HepG2 (cell line): Measurements from ENCODE around the gene TMEM134. TPM values are rescaled to one million over a fixed set of nuclear protein-coding genes. Genes with fewer than 3 reads are reported as not detected.
"Not testable (repeated sequence)": the region's sequence is repeated elsewhere in the genome, so short reads cannot be mapped to it uniquely, and the experiment has no call there.

Experiments
- ATAC-seq: fragments of 200-7000 bp; cut with Tn5 transposase; 3 replicates; pipeline ENCODE4 v1.9.1; 2020; ENCODE audit warnings: mild to moderate bottlenecking, moderate library complexity
- BruUV-seq: library from RNA; stranded (reverse); fragments of 400-500 nt; replicated peaks from 2 replicates; lab custom pipeline; 2021; lab: Mats Ljungman, UMichigan
- CTCF ChIA-PET: fragments of 300-600 bp; formaldehyde crosslinking; extraction: SDS; loops from one replicate; lab custom pipeline; 2021; ENCODE audit warnings: low total read pairs, inconsistent platforms, low intra/inter-chr PET ratio; lab: Yijun Ruan, JAX
- POLR2A ChIA-PET: fragments of 350-600 bp; sonication (Branson Sonifier 250); formaldehyde crosslinking; loops from one replicate; lab custom pipeline; 2020; ENCODE audit warnings: antibody characterized with exemption, inconsistent platforms; lab: Yijun Ruan, JAX
- DNase-seq: peaks from one replicate; pipeline ENCODE4 v3.0.0-alpha.2; 2015; ENCODE audit warnings: low spot score
- FAIRE-seq: peaks from 3 replicates; lab custom pipeline; 2011; peaks lifted over from hg19 to GRCh38; lab: Jason Lieb, UNC
- H2AFZ ChIP-seq: one replicate; pipeline ENCODE4 v1.6.1; 2011; ENCODE audit warnings: low read length, inconsistent platforms
- H3K27ac ChIP-seq: fragments of 300-600 bp; 3 replicates; pipeline ENCODE4 v1.8.0; 2011; ENCODE audit warnings: mixed run types, mild to moderate bottlenecking, mixed read lengths, low read length, inconsistent platforms; ENCODE audit not compliant: insufficient read depth; ENCODE audit errors: extremely low read length
- H3K27me3 ChIP-seq, 2 experiments: fragments of 200-600 bp in 1 of 2; 2 replicates in 1 of 2; 3 replicates in 1 of 2; pipeline versions ENCODE4 v1.6.0 to v1.8.0; 2011; ENCODE audit warnings: low read length in 2 of 2, mild to moderate bottlenecking in 2 of 2, moderate library complexity in 2 of 2, inconsistent platforms in 1 of 2; ENCODE audit not compliant: insufficient read depth in 2 of 2, control insufficient read depth in 1 of 2
- H3K36me3 ChIP-seq, 2 experiments: fragments of 200-600 bp in 1 of 2; replicated peaks in 1 of 2; 2 replicates in 1 of 2; 3 replicates in 1 of 2; pipeline versions ENCODE4 v1.5.1 to v1.8.0; 2011; ENCODE audit warnings: low read length in 2 of 2, inconsistent platforms in 1 of 2; ENCODE audit not compliant: insufficient read depth in 2 of 2, control insufficient read depth in 1 of 2
- H3K4me1 ChIP-seq: 2 replicates; pipeline ENCODE4 v1.5.1; 2012; ENCODE audit warnings: low read length, inconsistent platforms; ENCODE audit not compliant: insufficient read depth
- H3K4me2 ChIP-seq: 2 replicates; pipeline ENCODE4 v1.6.0; 2011; ENCODE audit warnings: low read depth, low read length, inconsistent platforms
- H3K4me3 ChIP-seq, 3 experiments: fragments of 200-600 bp in 1 of 3; sonication (generic), shearing (Covaris generic) in 1 of 3; replicated peaks in 1 of 3; 2 replicates each; pipeline ENCODE4 v1.5.1; 2011 to 2016; ENCODE audit warnings: low read length in 3 of 3, inconsistent platforms in 2 of 3, low read depth in 2 of 3, mild to moderate bottlenecking in 2 of 3, control low read depth in 1 of 3, mixed read lengths in 1 of 3; ENCODE audit not compliant: insufficient read depth in 1 of 3
- H3K79me2 ChIP-seq: one replicate; pipeline ENCODE4 v1.6.1; 2011; ENCODE audit warnings: low read length, inconsistent platforms; ENCODE audit not compliant: insufficient read depth
- H3K9ac ChIP-seq: 2 replicates; pipeline ENCODE4 v1.6.0; 2011; ENCODE audit warnings: mild to moderate bottlenecking, low read depth, low read length, inconsistent platforms; ENCODE audit not compliant: insufficient read depth
- H3K9me3 ChIP-seq: 2 replicates; pipeline ENCODE4 v1.5.1; 2012; ENCODE audit warnings: mild to moderate bottlenecking, low read length
- H4K20me1 ChIP-seq: 2 replicates; pipeline ENCODE4 v1.6.0; 2011; ENCODE audit warnings: inconsistent platforms, mild to moderate bottlenecking, low read length, moderate library complexity; ENCODE audit not compliant: insufficient read depth
- ATF1 ChIP-seq: IDR thresholded peaks from 2 replicates; pipeline ENCODE4 v1.6.1; 2016; ENCODE audit warnings: mild to moderate bottlenecking, control low read depth
- DPF2 ChIP-seq: sonication (generic); formaldehyde crosslinking; IDR thresholded peaks from 2 replicates; pipeline ENCODE4 v1.4.0; 2020; ENCODE audit warnings: mild to moderate bottlenecking, low read depth, missing genetic modification reagents, borderline replicate concordance
- GRHL1 ChIP-seq: sonication (generic); formaldehyde crosslinking; conservative IDR thresholded peaks from 2 replicates; pipeline ENCODE4 v1.8.0; 2022; ENCODE audit warnings: missing genetic modification reagents
- MTA1 ChIP-seq: sonication (generic); formaldehyde crosslinking; IDR thresholded peaks from 2 replicates; pipeline ENCODE4 v1.4.0; 2020; ENCODE audit warnings: missing genetic modification reagents, mild to moderate bottlenecking, borderline replicate concordance
- SRSF1 ChIP-seq: fragments of 200-400 bp; formaldehyde crosslinking; optimal IDR thresholded peaks from 2 replicates; pipeline ENCODE3; 2017; ENCODE audit warnings: mild to moderate bottlenecking, low read depth, low read length, moderate library complexity
- ZBTB7B ChIP-seq: sonication (generic); formaldehyde crosslinking; IDR thresholded peaks from 2 replicates; pipeline ENCODE4 v1.4.0; 2020; ENCODE audit warnings: missing genetic modification reagents
- ZNF124 ChIP-seq: sonication (generic); formaldehyde crosslinking; IDR thresholded peaks from 2 replicates; pipeline ENCODE4 v1.4.0; 2020; ENCODE audit warnings: missing genetic modification reagents
- ZSCAN25 ChIP-seq: sonication (generic); formaldehyde crosslinking; IDR thresholded peaks from 2 replicates; pipeline ENCODE4 v1.8.0; 2022; ENCODE audit warnings: mild to moderate bottlenecking, missing genetic modification reagents
- WGBS: methylation state at CpG from one replicate; pipeline ENCODE4 v1.1.6; 2017; ENCODE audit warnings: low lambda C conversion rate; 5-methylcytosine and 5-hydroxymethylcytosine counted together
- in situ Hi-C: cut with HindIII; loops from 2 replicates; pipeline ENCODE4 v1.10.0; 2017; ENCODE audit warnings: low pct_unique_long_range_greater_than_20kb; ENCODE audit not compliant: extremely low pct_ligation_motif_present
- intact Hi-C: fragments of 100-400 bp; cut with micrococcal nuclease; formaldehyde crosslinking; loops from one replicate; pipeline ENCODE4 v1.10.0; 2022; ENCODE audit not compliant: unreplicated experiment
- polyA plus RNA-seq, 8 experiments: library from polyadenylated mRNA; depleted of rRNA in 3 of 8; stranded (reverse) in 7 of 8; unstranded in 1 of 8; fragments of >200 nt; fragmentation: Illumina TruSeq in 4 of 8; extraction: Trizol in 4 of 8; gene quantifications; 2 replicates each; pipeline versions ENCODE4 v1.2.1 to v1.2.3, GENCODE V29; 2011 to 2016; ENCODE audit warnings: low read depth in 4 of 8, missing spikeins in 1 of 8, mixed read lengths in 1 of 8; ENCODE audit not compliant: insufficient read depth in 1 of 8
- total RNA-seq, 5 experiments: library from RNA; depleted of rRNA; stranded (reverse); fragments of >200 nt; fragmentation: Illumina TruSeq; extraction: Trizol; gene quantifications; 2 replicates each; pipeline ENCODE4 v1.2.3, GENCODE V29; 2016; ENCODE audit warnings: low read depth in 1 of 5

TMEM134 gene
- total and polyA plus RNA-seq, 2 of the 13 experiments (the other 11 are each of a cell fraction or from before 2014, with no cell fraction given) = 6.9 to 26.9 TPM

GRCh38 chr11:67514116-67514515, 45.1 kb upstream of the TMEM134 start (continued):
- TF ChIP-seq GRHL1 (CRISPR knock-in tag) (no peak), MTA1 (CRISPR knock-in tag) (no peak)

- H3K9me3 ChIP-seq, H3K79me2 ChIP-seq, H3K9ac ChIP-seq, in situ Hi-C loops, FAIRE-seq, BruUV-seq, intact Hi-C loops, H3K4me3 ChIP-seq, H2AFZ ChIP-seq, ATAC-seq, H4K20me1 ChIP-seq, H3K27ac ChIP-seq, POLR2A ChIA-PET, H3K27me3 ChIP-seq, DNase-seq, H3K4me2 ChIP-seq, CTCF ChIA-PET, H3K36me3 ChIP-seq: not testable (repeated sequence)
- WGBS = 93% methylated on average over 4 of the region's 4 CpGs
- H3K4me1 ChIP-seq = peaks cover 37% of the 10 kb centered on the region
Measured at GRCh38 chr11:67511558-67511957, 42.5 kb upstream of the TMEM134 start.

- intact Hi-C loops = no loop called here
- CTCF ChIA-PET = no interaction called here
Measured at GRCh38 chr11:67510023-67510345, 40.9 kb upstream of the TMEM134 start.

More at GRCh38 chr11:67510023-67510345, 40.9 kb upstream of the TMEM134 start:
- H3K27ac ChIP-seq = no peak overlapping the region
- peaks cover 49% of the 10 kb centered on the region for H3K4me1 ChIP-seq
- H3K9me3 ChIP-seq = no peaks in the 10 kb centered on the region
- TF ChIP-seq ATF1 = no peak
- no peak for TF ChIP-seq ZNF124
- no peak for TF ChIP-seq SRSF1
- TF ChIP-seq ZSCAN25 (CRISPR knock-in tag) = no peak
- TF ChIP-seq DPF2 (CRISPR knock-in tag) = no peak
- no peak for TF ChIP-seq ZBTB7B (CRISPR knock-in tag)
- no peak for DNase-seq
- no peak for ATAC-seq
- in situ Hi-C loops = no loop called here
- H3K9ac ChIP-seq = no peak overlapping the region
- no peaks in the 10 kb centered on the region for H3K36me3 ChIP-seq
- no peaks in the 10 kb centered on the region for H4K20me1 ChIP-seq
- H3K4me3 ChIP-seq = no peak overlapping the region
- no peak for FAIRE-seq
- H3K4me2 ChIP-seq = no peak overlapping the region
- no peak overlapping the region for H2AFZ ChIP-seq
- no TSS peak for BruUV-seq
- peaks cover 10% of the 10 kb centered on the region for H3K79me2 ChIP-seq
- POLR2A ChIA-PET = no interaction called here
- 21% methylated on average over 3 of the region's 3 CpGs for WGBS
- no peaks in the 10 kb centered on the region for H3K27me3 ChIP-seq
